GM18907 (cell line): Measurements from ENCODE around the gene WDR59.

Experiments
- ATAC-seq: cut with Tn5 transposase; IDR thresholded peaks from one replicate; pipeline ENCODE4 v1.9.1; 2021; ENCODE audit warnings: mild to moderate bottlenecking, moderate library complexity; ENCODE audit not compliant: unreplicated experiment

The WDR59 gene

GRCh38 chr16:74982256-74982655, 2.7 kb downstream of the WDR59 start:
- ATAC-seq: no peak

DNA sequence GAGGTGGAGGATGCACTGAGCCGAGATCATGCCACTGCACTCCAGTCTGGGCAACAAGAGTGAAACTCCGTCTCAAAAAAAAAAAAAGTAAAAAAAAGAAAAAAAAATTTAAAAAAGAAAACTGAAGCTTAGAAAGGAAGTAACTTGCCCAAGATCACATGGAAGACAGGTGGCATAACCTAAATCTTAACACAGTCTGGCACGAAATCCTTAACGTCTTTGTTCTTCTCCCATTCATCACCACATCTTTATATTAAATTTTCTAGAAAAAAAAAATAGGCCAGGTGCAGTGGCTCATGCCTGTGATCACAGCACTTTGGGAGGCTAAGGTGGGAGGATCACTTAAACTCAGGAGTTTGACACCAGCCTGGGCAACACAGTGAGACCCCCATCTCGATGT, 9.3 kb downstream of the WDR59 start:
- ATAC-seq: no peak

DNA sequence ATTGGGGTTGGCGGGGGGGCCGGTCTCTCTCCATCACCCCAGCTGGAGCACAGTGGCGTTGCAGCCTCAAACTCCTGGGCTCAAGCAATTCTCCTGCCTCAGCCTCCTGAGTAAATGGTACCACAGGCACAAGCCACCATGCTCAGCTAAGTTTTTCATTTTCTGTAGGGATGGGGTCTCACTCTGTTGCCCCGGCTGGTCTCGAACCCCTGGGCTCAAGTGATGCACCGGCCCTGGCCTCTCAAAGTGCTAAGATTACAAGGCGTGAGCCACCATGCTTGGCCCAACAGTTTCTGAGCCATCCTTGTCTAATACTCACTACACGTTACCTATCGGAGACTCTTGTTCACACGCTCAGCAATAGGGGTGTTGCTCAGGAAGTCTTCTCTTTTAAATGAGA, 11.6 kb downstream of the WDR59 start:
- no peak for ATAC-seq

GRCh38 chr16:74954763-74955162, 30.2 kb downstream of the WDR59 start:
- no peak for ATAC-seq

DNA sequence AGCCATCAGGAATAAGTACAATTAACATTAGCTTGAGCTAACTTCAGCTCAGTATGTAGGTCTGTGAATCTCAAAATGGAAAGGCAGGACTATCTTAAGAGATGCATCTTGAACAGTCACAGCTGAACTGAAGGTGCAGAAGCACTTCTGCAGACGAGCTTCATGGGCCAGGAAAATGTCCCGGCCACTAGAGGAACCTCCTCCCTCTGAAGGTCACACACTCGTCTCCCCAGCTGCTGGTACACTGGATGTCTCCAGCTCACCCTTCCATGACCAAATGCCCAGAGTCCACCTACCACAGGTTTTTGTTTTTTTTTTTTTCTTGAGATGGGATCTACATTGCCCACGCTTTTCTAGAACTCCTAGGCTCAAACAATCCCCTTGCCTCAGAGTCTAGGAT, 33.2 kb downstream of the WDR59 start:
- ATAC-seq: no peak

DNA sequence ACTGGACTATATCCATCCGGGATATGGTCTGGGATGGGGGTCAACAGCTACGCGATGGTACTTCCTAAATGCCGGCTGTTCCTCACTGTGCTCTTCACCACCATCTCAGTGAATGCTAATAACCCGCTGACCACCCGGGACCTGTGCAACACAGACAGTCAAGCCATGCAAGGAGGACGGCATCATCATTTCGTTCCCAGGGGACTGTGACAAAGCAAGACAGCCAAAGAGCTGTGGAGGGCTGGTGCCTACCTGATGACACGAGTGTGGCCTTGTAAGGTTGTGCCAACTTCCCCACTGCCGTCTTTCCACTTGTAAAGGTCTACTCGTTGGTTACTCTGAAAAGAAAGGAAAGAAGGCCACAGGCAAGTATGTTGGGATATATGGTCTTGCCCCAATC, 33.7 kb downstream of the WDR59 start:
- no peak for ATAC-seq

- ATAC-seq: no peak
These were observed 34.4 kb downstream of the WDR59 start for GRCh38 chr16:74950511-74950910.

GRCh38 chr16:74949309-74949708, 35.6 kb downstream of the WDR59 start:
- no peak for ATAC-seq

GRCh38 chr16:74944466-74944865, 40.5 kb downstream of the WDR59 start:
- no peak for ATAC-seq

GRCh38 chr16:74942977-74943918, 41.7 kb downstream of the WDR59 start:
- ATAC-seq: no peak

- no peak for ATAC-seq
These were observed 42.4 kb downstream of the WDR59 start for GRCh38 chr16:74942566-74942965.

GRCh38 chr16:74939688-74940087, 45.2 kb downstream of the WDR59 start:
- ATAC-seq: no peak

GRCh38 chr16:74936902-74937560, 47.9 kb downstream of the WDR59 start:
- peak; percentile 98 for ATAC-seq

- no peak for ATAC-seq
These were observed 53.5 kb downstream of the WDR59 start for GRCh38 chr16:74931445-74931844.

- ATAC-seq: no peak
These were observed 55.3 kb downstream of the WDR59 start for GRCh38 chr16:74929636-74930035.

DNA sequence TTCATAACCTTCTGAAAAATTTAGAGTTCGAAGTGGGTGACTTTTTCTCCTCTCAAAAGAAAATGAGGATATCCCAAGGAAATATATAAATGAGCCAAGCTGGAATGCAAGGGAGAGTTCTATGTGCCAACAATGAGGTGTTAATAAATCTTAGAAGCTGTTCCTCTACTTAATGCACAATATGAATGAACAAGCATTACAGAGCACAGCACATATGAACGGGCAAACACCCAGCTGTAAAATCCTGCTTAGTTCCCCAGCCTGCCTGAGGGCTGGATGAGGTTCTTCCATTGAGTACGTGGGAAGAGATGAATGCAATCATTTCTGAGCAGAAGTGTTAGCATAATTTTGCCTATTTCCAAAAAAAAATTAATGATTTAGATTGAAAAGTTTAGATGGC, 58.1 kb downstream of the WDR59 start:
- no peak for ATAC-seq

GRCh38 chr16:74923766-74924460, 61.0 kb downstream of the WDR59 start:
- ATAC-seq: no peak

DNA sequence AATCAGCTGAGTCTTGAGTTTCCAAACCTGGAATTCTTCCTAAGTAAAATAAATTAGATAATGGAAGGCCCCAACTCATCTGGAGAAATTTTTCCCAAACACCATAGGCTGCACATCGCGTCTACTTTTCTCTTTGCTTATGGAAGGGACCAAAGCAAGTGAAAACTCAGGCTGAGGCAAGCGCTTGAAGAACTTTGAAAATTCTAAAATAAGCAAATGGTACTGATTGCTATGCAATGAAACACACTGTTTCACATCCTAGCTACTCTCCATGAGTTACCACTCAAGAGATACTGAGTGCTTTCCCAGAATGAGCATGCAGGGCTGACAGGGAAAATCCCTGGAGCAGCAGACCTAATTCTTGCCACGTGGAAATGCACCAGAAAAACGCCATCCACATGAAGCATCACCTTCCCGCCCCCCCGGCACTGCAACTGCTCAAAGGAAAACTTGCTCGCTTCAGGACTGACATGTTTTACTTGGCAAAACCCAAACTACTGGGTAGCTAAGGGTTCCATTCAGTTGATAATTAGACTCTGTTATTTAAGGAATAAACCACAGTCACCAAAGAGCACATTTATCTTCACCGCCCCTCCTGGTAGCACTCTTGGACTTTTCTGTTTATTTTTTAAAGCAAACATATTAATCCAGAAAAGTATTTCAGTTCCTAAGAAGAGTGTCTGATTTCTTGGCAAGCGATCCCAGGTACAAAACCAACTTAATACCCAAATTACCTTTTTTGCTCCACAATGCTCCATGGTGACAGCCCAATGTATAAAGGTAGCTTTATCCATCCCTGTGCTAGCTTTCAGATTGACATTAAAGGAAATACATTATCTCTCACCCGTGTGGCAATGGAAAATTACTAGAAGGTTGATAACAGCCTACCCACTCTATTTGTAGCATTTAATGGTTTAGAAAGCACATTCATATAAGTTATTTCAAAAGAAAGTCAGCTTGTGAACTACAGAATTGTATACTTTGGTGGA, 62.5 kb downstream of the WDR59 start:
- no peak for ATAC-seq

- ATAC-seq: no peak
These were observed 63.9 kb downstream of the WDR59 start for GRCh38 chr16:74921051-74921450.

- ATAC-seq: no peak
These were observed 75.3 kb downstream of the WDR59 start for GRCh38 chr16:74909665-74910064.
